ENCODE data around the gene AIFM3.
"Not testable (repeated sequence)": the region's sequence is repeated elsewhere in the genome, so short reads cannot be mapped to it uniquely, and the experiment has no call there.

DNA sequence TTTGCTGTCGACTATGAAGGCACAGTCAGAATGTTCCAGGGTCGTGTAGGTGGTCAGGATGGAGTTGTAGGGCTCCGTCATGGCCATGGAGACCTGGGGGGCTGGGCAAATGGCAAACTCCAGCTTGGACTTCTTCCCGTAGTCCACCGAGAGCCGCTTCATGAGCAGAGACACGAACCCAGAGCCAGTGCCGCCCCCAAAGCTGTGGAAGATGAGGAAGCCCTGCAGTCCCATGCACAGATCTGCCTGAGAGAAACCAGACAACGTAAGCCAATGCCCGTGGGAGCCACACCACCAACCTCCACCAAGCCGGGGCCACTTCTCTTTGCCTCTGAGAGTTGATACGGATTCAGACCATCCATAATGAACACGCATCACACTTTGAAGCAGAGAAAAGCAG is 42.2 kb downstream of the AIFM3 start:
- TF ChIP-seq POLR2A (IDR thresholded peaks at IDR 0.05; ENCODE audit: low read length); GATA1 (IDR thresholded peaks at IDR 0.05; ENCODE audit: low read depth, low read length): not testable (repeated sequence)
